HCT116 (cell line): ENCODE measurements around the gene CCDC197. TPM values are rescaled to one million over a fixed set of nuclear protein-coding genes. Genes with fewer than 3 reads are reported as not detected.

Experiments
- ATAC-seq: fragments of 200-7000 bp; cut with Tn5 transposase; 2 replicates; pipeline ENCODE4 v1.9.1; 2020; ENCODE audit warnings: mild to moderate bottlenecking, moderate library complexity
- BruUV-seq: library from RNA; stranded (reverse); fragments of 400-500 nt; replicated peaks from 2 replicates; lab custom pipeline; 2021; lab: Mats Ljungman, UMichigan
- CTCF ChIA-PET: fragments of 300-600 bp; sonication (Branson Sonifier 250); formaldehyde crosslinking; loops from one replicate; lab custom pipeline; 2021; ENCODE audit warnings: antibody characterized with exemption; lab: Charles Lee
- POLR2A ChIA-PET: fragments of 300-600, 350-600 bp; sonication (Branson Sonifier 250); formaldehyde crosslinking; loops from one replicate; lab custom pipeline; 2021; ENCODE audit warnings: antibody characterized with exemption; lab: Charles Lee
- RAD21 ChIA-PET, 2 experiments: fragments of 300-600 bp; sonication (Branson Sonifier 250); formaldehyde crosslinking; loops; one replicate each; lab custom pipeline; 2023; ENCODE audit warnings: low total read pairs in 2 of 2; ENCODE audit not compliant: uncharacterized antibody in 2 of 2, unreplicated experiment in 2 of 2, low non-redundant PET in 1 of 2; lab: Charles Lee
- DNase-seq: peaks from one replicate; pipeline ENCODE4 v3.0.0-alpha.2; 2010; ENCODE audit warnings: low read depth, low spot score
- H2AFZ ChIP-seq: fragments of 200-600 bp; shearing (Covaris generic), sonication (generic); 2 replicates; pipeline ENCODE4 v1.6.1; 2017; ENCODE audit warnings: low read depth, mixed run types, mixed read lengths, antibody characterized with exemption, low read length; ENCODE audit not compliant: poor library complexity, severe bottlenecking
- H3K27ac ChIP-seq: 2 replicates; pipeline ENCODE4 v1.5.1; 2012; ENCODE audit warnings: low read depth, low read length
- H3K27me3 ChIP-seq: fragments of 200-600 bp; sonication (generic); 2 replicates; pipeline ENCODE4 v1.6.1; 2016; ENCODE audit warnings: mixed run types, low read length, mixed read lengths; ENCODE audit not compliant: insufficient read depth
- H3K36me3 ChIP-seq, 2 experiments: fragments of 200-500 bp in 1 of 2; fragments of 200-600 bp in 1 of 2; sonication (Bioruptor generic) in 1 of 2; sonication (generic) in 1 of 2; 2 replicates each; pipeline versions ENCODE4 v1.5.1 to v1.6.1; 2014 to 2016; ENCODE audit warnings: low read length in 2 of 2, inconsistent platforms in 1 of 2, mixed read lengths in 1 of 2, mixed run types in 1 of 2; ENCODE audit not compliant: insufficient read depth in 2 of 2, control insufficient read depth in 1 of 2
- H3K4me1 ChIP-seq, 2 experiments: fragments of 200-600 bp in 1 of 2; sonication (generic) in 1 of 2; 2 replicates each; pipeline versions ENCODE4 v1.5.1 to v1.6.1; 2012 to 2017; ENCODE audit warnings: low read length in 2 of 2, inconsistent platforms in 1 of 2, mild to moderate bottlenecking in 1 of 2, mixed read lengths in 1 of 2, mixed run types in 1 of 2, moderate library complexity in 1 of 2; ENCODE audit not compliant: insufficient read depth in 2 of 2, control insufficient read depth in 1 of 2
- H3K4me2 ChIP-seq: fragments of 200-600 bp; sonication (generic); 2 replicates; pipeline ENCODE4 v1.6.1; 2017; ENCODE audit warnings: mixed run types, low read length, mixed read lengths
- H3K4me3 ChIP-seq, 2 experiments: fragments of 200-600 bp in 1 of 2; sonication (generic) in 1 of 2; replicated peaks in 1 of 2; 2 replicates each; pipeline ENCODE4 v1.5.1; 2011 to 2016; ENCODE audit warnings: low read length in 2 of 2, control low read depth in 1 of 2, low read depth in 1 of 2, mild to moderate bottlenecking in 1 of 2, mixed read lengths in 1 of 2, mixed run types in 1 of 2
- H3K79me2 ChIP-seq: fragments of 200-600 bp; sonication (generic); 2 replicates; pipeline ENCODE4 v1.6.1; 2017; ENCODE audit warnings: mild to moderate bottlenecking, mixed run types, low read length, moderate library complexity, mixed read lengths; ENCODE audit not compliant: insufficient read depth
- H3K9ac ChIP-seq: fragments of 200-600 bp; sonication (generic); 2 replicates; pipeline ENCODE4 v1.6.1; 2016; ENCODE audit warnings: low read length, mixed read lengths
- H3K9me2 ChIP-seq: fragments of 200-600 bp; sonication (generic), shearing (Covaris generic); 2 replicates; pipeline ENCODE4 v1.6.1; 2017; ENCODE audit warnings: mixed run types, mild to moderate bottlenecking, moderate library complexity; ENCODE audit not compliant: insufficient read depth
- H3K9me3 ChIP-seq, 2 experiments: fragments of 200-500 bp in 1 of 2; fragments of 200-600 bp in 1 of 2; sonication (Bioruptor generic) in 1 of 2; sonication (generic) in 1 of 2; 2 replicates each; pipeline ENCODE4 v1.6.1; 2014 to 2017; ENCODE audit warnings: low read length in 2 of 2, mixed read lengths in 2 of 2, inconsistent platforms in 1 of 2, low read depth in 1 of 2, mild to moderate bottlenecking in 1 of 2, mixed run types in 1 of 2, moderate library complexity in 1 of 2; ENCODE audit not compliant: control insufficient read depth in 1 of 2, insufficient read depth in 1 of 2
- H4K20me1 ChIP-seq: fragments of 200-600 bp; sonication (generic), shearing (Covaris generic); 2 replicates; pipeline ENCODE4 v1.6.1; 2017; ENCODE audit warnings: mixed run types, mild to moderate bottlenecking, moderate library complexity; ENCODE audit not compliant: insufficient read depth
- CBX3 ChIP-seq: IDR thresholded peaks from 2 replicates; pipeline ENCODE4 v1.6.1; 2012; ENCODE audit warnings: low read depth
- CEBPB ChIP-seq: IDR thresholded peaks from 2 replicates; pipeline ENCODE4 v1.6.1; 2012; ENCODE audit warnings: low read depth
- EZH2 ChIP-seq: fragments of 200-600 bp; sonication (generic); IDR thresholded peaks from 2 replicates; pipeline ENCODE4 v1.6.1; 2017; ENCODE audit warnings: antibody characterized with exemption, mixed run types
- FOSL1 ChIP-seq: IDR thresholded peaks from 2 replicates; pipeline ENCODE4 v1.6.1; 2012; ENCODE audit warnings: low read depth
- POLR2A ChIP-seq: IDR thresholded peaks from 2 replicates; pipeline ENCODE4 v1.7.0; 2011; ENCODE audit warnings: borderline replicate concordance; ENCODE audit not compliant: insufficient read depth, insufficient read length; ENCODE audit errors: extremely low read depth
- SIN3A ChIP-seq: IDR thresholded peaks from 2 replicates; pipeline ENCODE4 v1.6.1; 2012; ENCODE audit warnings: low read depth
- ZNF274 ChIP-seq: fragments of 200-500 bp; sonication (Bioruptor generic); IDR thresholded peaks from 2 replicates; pipeline ENCODE4 v1.6.1; 2014; ENCODE audit warnings: mild to moderate bottlenecking, low read depth, low read length, inconsistent platforms
- intact Hi-C: fragments of 100-400 bp; cut with micrococcal nuclease; formaldehyde crosslinking; loops from 2 replicates; pipeline ENCODE4 v1.10.0; 2022
- total RNA-seq: library from RNA; stranded (reverse); gene quantifications from one replicate; pipeline ENCODE4 v1.2.1, GENCODE V29; 2021; ENCODE audit not compliant: unreplicated experiment
- TF ChIP-seq, protein P1 (sequence below): IDR thresholded peaks from 2 replicates; pipeline ENCODE4 v1.6.1; 2012
- TF ChIP-seq, protein P2 (sequence below), 3 experiments: fragments of 200-600 bp in 1 of 3; sonication (generic) in 1 of 3; IDR thresholded peaks in 2 of 3; conservative IDR thresholded peaks in 1 of 3; 2 replicates each; pipeline ENCODE4 v1.5.1; 2012 to 2017; ENCODE audit warnings: low read depth in 2 of 3, low read length in 2 of 3, antibody characterized with exemption in 1 of 3, borderline replicate concordance in 1 of 3, control low read depth in 1 of 3, mild to moderate bottlenecking in 1 of 3, mixed read lengths in 1 of 3, mixed run types in 1 of 3, moderate library complexity in 1 of 3; ENCODE audit not compliant: insufficient read depth in 1 of 3

The CCDC197 gene
- total RNA-seq, 1 experiment from 2014 or later, result not detected

DNA sequence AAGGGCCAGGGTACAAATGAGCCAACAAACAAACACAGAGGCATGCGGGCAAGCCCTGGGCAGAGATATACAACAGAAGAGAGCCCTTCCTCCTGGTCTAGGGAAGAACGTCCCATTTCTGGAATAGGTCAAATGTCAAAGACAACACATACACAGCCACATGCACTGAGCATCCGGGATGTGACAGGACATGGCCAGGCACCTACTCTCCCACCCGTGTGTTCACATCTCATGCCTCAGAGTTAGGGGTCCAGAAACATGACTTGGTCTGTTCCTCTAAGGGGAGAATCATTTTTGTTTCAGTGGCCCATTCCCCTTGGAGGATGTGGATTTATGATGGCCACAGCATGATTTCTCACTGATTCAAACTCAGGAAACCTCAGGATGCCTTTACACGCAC, 19.9 kb upstream of the CCDC197 start:
- intact Hi-C loops, result no loop called here

DNA sequence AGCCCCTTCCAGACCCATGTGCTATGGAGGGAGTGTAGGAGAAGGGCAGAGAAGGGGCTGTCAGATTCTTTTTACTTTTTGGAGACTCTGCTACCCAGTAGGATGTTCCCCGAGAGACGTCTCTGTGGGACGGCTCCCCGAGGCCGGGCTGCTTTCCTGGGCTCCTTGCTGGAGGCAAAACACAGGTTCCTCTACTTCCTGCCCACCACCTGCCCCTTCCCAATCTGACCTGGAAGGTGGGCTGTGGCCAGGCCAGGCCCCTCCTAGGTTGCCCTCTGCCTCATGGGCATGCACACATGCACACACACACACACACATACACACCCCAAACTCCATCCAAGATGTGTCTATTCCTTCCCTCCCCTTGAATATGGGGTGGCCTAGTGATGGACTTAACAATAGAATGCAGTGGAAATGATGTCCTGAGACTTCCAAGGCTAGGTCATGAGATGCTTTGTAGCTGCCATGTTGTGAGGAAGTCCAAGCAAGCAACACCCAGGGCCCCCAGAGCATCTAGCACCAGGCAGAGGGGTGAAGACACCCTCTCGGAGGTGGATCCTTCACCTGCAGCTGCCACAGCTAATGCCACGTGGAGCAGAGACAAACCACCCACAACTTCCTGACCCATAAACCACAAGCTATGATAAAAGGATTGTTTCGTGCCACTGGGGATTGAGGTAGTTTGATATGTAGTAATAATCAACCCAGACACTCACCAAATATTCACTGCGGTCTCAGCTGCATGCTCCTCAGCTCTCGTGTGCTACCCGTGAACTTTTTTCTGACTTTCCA, 19.1 kb upstream of the CCDC197 start:
- Histone ChIP-seq H3K9me2 (no peaks in the 10 kb centered on the region), H3K4me1 (no peaks in the 10 kb centered on the region), H3K36me3 (no peaks in the 10 kb centered on the region), H3K27me3 (no peaks in the 10 kb centered on the region), H3K4me3 (no peak overlapping the region), H3K9ac (no peak overlapping the region), H3K79me2 (no peaks in the 10 kb centered on the region), H3K4me2 (no peak overlapping the region), H3K9me3 (no peaks in the 10 kb centered on the region), H2AFZ (no peak overlapping the region), H4K20me1 (no peaks in the 10 kb centered on the region), H3K27ac (no peak overlapping the region)
- ChIA-PET POLR2A (no interaction called here), CTCF (no interaction called here), RAD21 (no interaction called here)
- BruUV-seq, result no TSS peak
- TF ChIP-seq CEBPB (no peak), FOSL1 (no peak), POLR2A (no peak), ZNF274 (no peak), SIN3A (no peak), EZH2 (no peak), CBX3 (no peak)
- TF ChIP-seq, protein P1, sequence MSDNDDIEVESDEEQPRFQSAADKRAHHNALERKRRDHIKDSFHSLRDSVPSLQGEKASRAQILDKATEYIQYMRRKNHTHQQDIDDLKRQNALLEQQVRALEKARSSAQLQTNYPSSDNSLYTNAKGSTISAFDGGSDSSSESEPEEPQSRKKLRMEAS, result no peak
- TF ChIP-seq, protein P2, sequence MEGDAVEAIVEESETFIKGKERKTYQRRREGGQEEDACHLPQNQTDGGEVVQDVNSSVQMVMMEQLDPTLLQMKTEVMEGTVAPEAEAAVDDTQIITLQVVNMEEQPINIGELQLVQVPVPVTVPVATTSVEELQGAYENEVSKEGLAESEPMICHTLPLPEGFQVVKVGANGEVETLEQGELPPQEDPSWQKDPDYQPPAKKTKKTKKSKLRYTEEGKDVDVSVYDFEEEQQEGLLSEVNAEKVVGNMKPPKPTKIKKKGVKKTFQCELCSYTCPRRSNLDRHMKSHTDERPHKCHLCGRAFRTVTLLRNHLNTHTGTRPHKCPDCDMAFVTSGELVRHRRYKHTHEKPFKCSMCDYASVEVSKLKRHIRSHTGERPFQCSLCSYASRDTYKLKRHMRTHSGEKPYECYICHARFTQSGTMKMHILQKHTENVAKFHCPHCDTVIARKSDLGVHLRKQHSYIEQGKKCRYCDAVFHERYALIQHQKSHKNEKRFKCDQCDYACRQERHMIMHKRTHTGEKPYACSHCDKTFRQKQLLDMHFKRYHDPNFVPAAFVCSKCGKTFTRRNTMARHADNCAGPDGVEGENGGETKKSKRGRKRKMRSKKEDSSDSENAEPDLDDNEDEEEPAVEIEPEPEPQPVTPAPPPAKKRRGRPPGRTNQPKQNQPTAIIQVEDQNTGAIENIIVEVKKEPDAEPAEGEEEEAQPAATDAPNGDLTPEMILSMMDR (IDR thresholded peaks at IDR 0.05 in 2 of 3, conservative IDR thresholded peaks at IDR 0.05 in 1 of 3; ENCODE audit: borderline replicate concordance in 1 of 3, insufficient read depth in 1 of 3, low read depth in 2 of 3, low read length in 2 of 3), result no peak
- ATAC-seq, result no peak
- DNase-seq, result no peak
- intact Hi-C loops, result no loop called here

More for the DNA sequence above, 19.9 kb upstream of the CCDC197 start:
- H3K27ac ChIP-seq, result no peak overlapping the region
- ChIA-PET CTCF (no interaction called here), RAD21 (no interaction called here), POLR2A (no interaction called here)
- DNase-seq, result no peak
- no peak overlapping the region for H3K4me3 ChIP-seq
- H4K20me1 ChIP-seq, result no peaks in the 10 kb centered on the region
- no peaks in the 10 kb centered on the region for H3K9me3 ChIP-seq
- H3K4me2 ChIP-seq, result no peak overlapping the region
- H3K9ac ChIP-seq, result no peak overlapping the region
- no peaks in the 10 kb centered on the region for H3K36me3 ChIP-seq
- no peak overlapping the region for H2AFZ ChIP-seq
- no peaks in the 10 kb centered on the region for H3K79me2 ChIP-seq
- H3K9me2 ChIP-seq, result no peaks in the 10 kb centered on the region
- TF ChIP-seq, protein P2 (IDR thresholded peaks at IDR 0.05 in 2 of 3, conservative IDR thresholded peaks at IDR 0.05 in 1 of 3; ENCODE audit: borderline replicate concordance in 1 of 3, insufficient read depth in 1 of 3, low read depth in 2 of 3, low read length in 2 of 3), result no peak
- no peaks in the 10 kb centered on the region for H3K4me1 ChIP-seq
- no peak for ATAC-seq
- no TSS peak for BruUV-seq
- H3K27me3 ChIP-seq, result no peaks in the 10 kb centered on the region
